Immature natural killer cell (primary cell): ENCODE data around the gene DNAH2. TPM values are rescaled to one million over a fixed set of nuclear protein-coding genes. Genes with fewer than 3 reads are reported as not detected.
A peak's percentile ranks its signal among the peaks of the same experiment; 100 is the strongest.

Experiments
- DNase-seq, 3 donors: peaks; one replicate each; pipeline ENCODE4 v3.0.0; 2022; ENCODE audit warnings: mixed read lengths in 1 of 3
- H3K27ac Mint-ChIP-seq, 6 donors: one replicate each; pipeline ENCODE4 v1.8.0; 2020; ENCODE audit warnings: mixed read lengths in 6 of 6, mild to moderate bottlenecking in 5 of 6, inconsistent platforms in 4 of 6, moderate library complexity in 3 of 6
- H3K27me3 Mint-ChIP-seq, 3 donors: one replicate each; pipeline ENCODE4 v1.8.0; 2020 to 2021; ENCODE audit warnings: low read depth in 3 of 3, mild to moderate bottlenecking in 3 of 3, mixed read lengths in 3 of 3, moderate library complexity in 3 of 3, inconsistent platforms in 1 of 3
- H3K36me3 Mint-ChIP-seq, 3 donors: one replicate each; pipeline ENCODE4 v1.8.0; 2020; ENCODE audit warnings: mixed read lengths in 3 of 3, inconsistent platforms in 2 of 3, mild to moderate bottlenecking in 2 of 3
- H3K4me1 Mint-ChIP-seq, 2 donors: one replicate each; pipeline ENCODE4 v1.8.0; 2020; ENCODE audit warnings: inconsistent platforms in 2 of 2, mild to moderate bottlenecking in 2 of 2, mixed read lengths in 2 of 2, moderate library complexity in 1 of 2
- H3K4me3 Mint-ChIP-seq, 5 donors: one replicate each; pipeline ENCODE4 v1.8.0; 2020; ENCODE audit warnings: mild to moderate bottlenecking in 5 of 5, mixed read lengths in 5 of 5, inconsistent platforms in 3 of 5, moderate library complexity in 3 of 5
- H3K9me3 Mint-ChIP-seq, 6 donors: one replicate each; pipeline ENCODE4 v1.8.0; 2020; ENCODE audit warnings: mild to moderate bottlenecking in 6 of 6, mixed read lengths in 6 of 6, inconsistent platforms in 4 of 6, moderate library complexity in 3 of 6
- polyA plus RNA-seq, 3 donors: library from polyadenylated mRNA; unstranded; fragments of 300-500 nt; fragmentation: Illumina TruSeq; gene quantifications; one replicate each; pipeline ENCODE4 v1.2.3, GENCODE V29; 2021

Gene DNAH2
- polyA plus RNA-seq, 3 donors from 2014 or later: 0.26 TPM; not detected in 2

DNA sequence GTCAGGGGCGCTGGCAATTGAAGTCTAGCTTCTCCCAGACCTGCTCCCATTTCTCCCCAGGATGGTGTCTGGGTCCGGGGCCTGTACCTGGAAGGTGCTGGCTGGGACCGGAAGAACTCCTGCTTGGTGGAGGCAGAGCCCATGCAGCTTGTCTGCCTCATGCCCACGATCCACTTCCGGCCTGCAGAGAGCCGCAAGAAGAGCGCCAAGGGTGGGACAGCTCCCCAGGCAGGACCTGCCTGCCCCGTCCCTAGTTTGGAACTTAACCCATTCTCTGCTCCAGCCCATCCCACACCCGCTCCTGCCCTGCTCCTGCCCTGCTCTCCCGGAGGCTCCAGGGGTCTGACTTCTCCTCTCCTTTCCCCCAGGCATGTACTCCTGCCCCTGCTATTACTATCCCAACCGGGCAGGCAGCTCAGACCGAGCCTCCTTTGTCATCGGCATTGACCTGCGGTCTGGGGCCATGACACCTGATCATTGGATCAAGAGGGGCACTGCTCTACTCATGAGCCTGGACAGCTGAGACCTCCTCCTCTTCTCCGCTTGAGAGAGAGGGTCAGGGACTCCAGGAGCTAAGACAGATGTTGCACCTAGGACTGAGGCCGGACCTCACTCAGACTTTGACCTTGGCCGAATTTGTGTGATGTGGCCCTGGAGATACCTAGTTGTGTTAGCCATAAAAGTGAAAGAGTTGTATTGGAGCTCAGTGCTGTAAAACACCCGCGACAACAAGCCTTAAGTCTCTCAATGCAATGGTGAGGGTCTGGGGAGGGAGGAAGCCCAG is 115.7 kb downstream of the DNAH2 start:
- Mint-ChIP-seq H3K27ac (peak overlapping the region; percentile 64 to 99 (median 90)), H3K36me3 (no peaks in the 10 kb centered on the region), H3K4me1 (peaks cover 28 to 30% of the 10 kb centered on the region in 2 donors)

DNA sequence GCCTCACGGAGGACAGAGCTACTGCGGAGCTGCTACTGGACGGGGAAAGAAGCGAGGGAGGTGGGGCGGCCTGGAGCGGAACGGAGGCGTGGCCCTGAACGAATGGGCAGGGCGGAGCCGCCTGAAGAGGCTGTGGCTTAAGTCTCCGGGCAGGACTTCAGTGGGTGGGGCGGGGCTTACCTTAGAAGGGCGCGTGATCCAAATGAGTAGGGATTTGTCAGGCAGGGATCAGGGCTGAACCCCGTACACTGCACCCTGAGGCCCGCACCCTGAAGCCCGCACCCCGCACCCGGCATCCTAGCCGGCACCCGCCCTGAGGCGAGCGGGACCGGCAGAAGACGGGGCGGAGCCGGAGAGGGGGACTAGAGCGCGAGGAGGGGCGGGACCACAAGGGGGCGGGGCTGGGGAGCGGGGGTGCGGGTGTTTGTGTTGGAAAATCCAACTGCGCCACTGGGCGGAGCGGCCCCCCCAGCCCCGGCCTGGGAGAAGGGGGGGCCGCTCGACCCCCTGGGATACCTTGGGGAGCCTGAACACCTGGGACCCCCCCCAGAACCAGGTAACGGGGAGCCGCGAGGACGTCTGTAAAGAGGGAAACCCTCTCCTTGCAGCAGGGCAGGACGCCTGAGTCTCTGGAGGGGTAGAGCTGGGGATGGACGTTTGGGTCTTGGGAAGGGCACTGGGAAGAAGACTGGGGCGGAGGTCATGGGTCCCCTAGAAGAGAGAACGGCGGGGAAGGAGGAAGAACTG is 116.4 kb downstream of the DNAH2 start, which contains the start of gene KDM6B:
Gene KDM6B, plus strand, starts transcription at position 423 of the 747 bp plus-strand sequence. CDS start 11,338 bp downstream, outside the sequence.
- peaks cover 13 to 35% (median 15%) of the 10 kb centered on the region in 3 donors for H3K27me3 Mint-ChIP-seq
- H3K4me1 Mint-ChIP-seq: peaks cover 35 to 37% of the 10 kb centered on the region in 2 donors
- H3K9me3 Mint-ChIP-seq: no peaks in the 10 kb centered on the region
- no peaks in the 10 kb centered on the region for H3K36me3 Mint-ChIP-seq
- H3K4me3 Mint-ChIP-seq: peak within 1 kb of the TSS; percentile 89 to 99 (median 96)
- peak within 1 kb of the TSS; percentile 89 to 99 (median 99) for H3K27ac Mint-ChIP-seq
- peak; percentile 87 to 90 (median 90) for DNase-seq

More for the DNA sequence above, 115.7 kb downstream of the DNAH2 start:
- Mint-ChIP-seq H3K9me3 (no peaks in the 10 kb centered on the region), H3K27me3 (peaks cover 13 to 35% (median 15%) of the 10 kb centered on the region in 3 donors), H3K4me3 (peak overlapping the region; percentile 87 to 97 (median 92))
- DNase-seq: no peak

DNA sequence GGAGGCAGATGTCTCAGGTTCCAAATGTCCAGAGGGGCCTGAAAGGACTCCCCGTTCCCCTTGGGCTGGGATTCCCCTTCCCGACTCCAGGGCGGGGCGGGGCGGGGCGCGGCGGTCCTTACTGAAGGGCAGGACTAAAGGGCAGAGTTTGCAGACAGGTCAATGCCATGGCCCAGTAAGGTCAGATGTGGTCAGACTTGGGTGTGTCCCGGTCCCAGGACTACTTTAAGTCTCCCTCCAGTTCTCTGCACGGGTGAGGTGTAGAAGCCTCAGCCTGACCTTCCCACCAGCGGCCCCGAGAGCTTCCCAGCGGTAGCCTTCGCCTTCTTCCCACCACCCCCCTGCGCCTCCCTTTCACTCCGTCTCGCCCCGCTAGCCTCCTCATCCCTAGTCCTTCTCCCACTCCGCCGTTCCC is 117.0 kb downstream of the DNAH2 start:
- Mint-ChIP-seq H3K9me3 (no peaks in the 10 kb centered on the region), H3K27me3 (peaks cover 13 to 35% (median 15%) of the 10 kb centered on the region in 3 donors), H3K4me1 (peaks cover 40 to 42% of the 10 kb centered on the region in 2 donors), H3K4me3 (peak overlapping the region; percentile 89 to 99 (median 96)), H3K27ac (peak overlapping the region; percentile 89 to 99 (median 99)), H3K36me3 (no peaks in the 10 kb centered on the region)
- DNase-seq: no peak

DNA sequence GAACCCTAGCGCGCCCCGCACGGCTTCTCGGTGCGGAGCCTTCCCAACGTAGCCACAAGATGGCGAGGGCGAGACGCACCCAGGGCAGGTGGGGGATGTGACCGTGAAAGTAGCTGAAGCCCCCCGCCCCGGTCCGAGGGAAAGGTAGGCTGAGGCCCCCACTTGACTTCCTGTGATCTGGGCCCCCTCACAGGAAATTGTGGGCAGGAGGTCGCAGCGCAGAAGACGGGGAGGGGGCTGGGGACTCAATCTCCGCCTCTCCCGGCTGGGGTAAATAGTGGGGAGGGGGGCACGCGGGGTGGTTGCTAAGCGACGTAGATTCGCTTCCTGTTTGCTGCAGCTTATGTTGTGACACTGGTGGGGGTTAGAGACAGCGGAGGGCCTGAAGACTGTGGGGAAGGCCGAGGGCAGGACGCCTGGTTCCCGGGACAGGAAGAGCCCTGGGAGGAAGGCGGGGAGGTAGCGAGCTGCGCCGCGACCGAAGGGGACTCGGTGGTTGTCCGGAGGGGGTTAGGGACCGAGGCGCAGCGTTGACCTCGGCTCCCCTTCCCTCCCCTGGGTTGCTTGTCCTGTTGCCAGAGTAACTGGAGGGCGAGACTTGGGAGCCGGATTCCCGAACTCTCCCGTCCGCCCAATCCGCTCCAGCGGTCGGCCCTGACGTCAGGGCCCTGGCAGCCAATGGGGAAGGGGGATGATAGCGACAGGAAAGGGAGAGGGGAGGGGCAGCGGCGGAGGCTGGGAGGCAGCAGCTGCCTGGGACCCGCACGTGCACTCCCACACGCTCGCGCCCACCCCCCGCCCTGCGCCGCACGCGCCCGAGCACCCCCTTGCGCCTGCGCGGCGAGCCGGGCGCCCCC is 117.6 kb downstream of the DNAH2 start:
- Mint-ChIP-seq H3K27ac (peak overlapping the region; percentile 89 to 99 (median 99)), H3K4me1 (peaks cover 43 to 45% of the 10 kb centered on the region in 2 donors)

DNA sequence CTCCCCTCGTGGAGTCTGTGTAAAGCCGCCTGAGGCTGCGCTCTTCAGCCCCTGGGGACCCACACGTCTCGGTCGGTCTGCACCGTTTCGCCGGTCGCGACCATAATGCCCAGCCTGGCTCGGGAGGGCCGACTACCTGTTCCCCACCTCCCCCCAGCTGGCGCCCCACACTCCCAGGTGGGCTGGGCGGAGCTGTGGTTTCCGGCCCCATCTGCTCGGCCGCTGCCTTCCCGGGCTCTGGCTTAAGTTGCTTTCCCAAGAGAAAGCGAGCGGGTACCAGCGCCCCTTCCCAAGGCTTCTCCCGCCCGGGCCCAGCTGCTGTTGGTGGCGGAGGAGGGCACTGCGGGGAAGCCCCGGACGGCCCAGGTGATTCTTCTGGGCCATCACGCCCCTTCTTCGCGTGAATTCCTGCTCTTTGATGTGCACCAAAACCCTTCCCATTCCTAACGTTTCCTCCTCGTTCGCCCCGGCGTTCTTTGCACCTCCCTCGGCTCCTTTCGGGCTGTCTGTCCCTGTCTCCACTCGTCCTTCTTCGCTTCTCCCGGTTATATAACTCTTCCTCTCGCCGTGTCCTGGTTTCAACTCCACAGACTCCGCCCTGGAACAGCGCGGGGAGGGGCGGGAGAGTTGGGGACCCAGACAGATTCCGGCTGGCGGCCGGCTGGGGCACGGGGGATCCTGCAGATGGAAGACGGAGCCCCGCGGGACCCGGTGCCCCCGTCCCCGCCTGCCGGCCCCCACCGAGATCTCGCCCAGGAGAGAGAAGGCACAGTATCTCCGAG is 118.5 kb downstream of the DNAH2 start:
- DNase-seq: no peak
- no peaks in the 10 kb centered on the region for H3K36me3 Mint-ChIP-seq
- peak overlapping the region; percentile 83 to 99 (median 90) for H3K4me3 Mint-ChIP-seq
- peaks cover 51% of the 10 kb centered on the region in 2 donors for H3K4me1 Mint-ChIP-seq
- H3K27me3 Mint-ChIP-seq: peaks cover 12 to 41% (median 15%) of the 10 kb centered on the region in 3 donors
- H3K27ac Mint-ChIP-seq: peak overlapping the region; percentile 48 to 99 (median 94)
- H3K9me3 Mint-ChIP-seq: no peaks in the 10 kb centered on the region

More for the DNA sequence above, 117.6 kb downstream of the DNAH2 start:
- Mint-ChIP-seq H3K27me3 (peaks cover 13 to 35% (median 15%) of the 10 kb centered on the region in 3 donors), H3K4me3 (peak overlapping the region; percentile 89 to 99 (median 96)), H3K9me3 (no peaks in the 10 kb centered on the region), H3K36me3 (no peaks in the 10 kb centered on the region)
- peak; percentile 83 to 86 (median 85) for DNase-seq

DNA sequence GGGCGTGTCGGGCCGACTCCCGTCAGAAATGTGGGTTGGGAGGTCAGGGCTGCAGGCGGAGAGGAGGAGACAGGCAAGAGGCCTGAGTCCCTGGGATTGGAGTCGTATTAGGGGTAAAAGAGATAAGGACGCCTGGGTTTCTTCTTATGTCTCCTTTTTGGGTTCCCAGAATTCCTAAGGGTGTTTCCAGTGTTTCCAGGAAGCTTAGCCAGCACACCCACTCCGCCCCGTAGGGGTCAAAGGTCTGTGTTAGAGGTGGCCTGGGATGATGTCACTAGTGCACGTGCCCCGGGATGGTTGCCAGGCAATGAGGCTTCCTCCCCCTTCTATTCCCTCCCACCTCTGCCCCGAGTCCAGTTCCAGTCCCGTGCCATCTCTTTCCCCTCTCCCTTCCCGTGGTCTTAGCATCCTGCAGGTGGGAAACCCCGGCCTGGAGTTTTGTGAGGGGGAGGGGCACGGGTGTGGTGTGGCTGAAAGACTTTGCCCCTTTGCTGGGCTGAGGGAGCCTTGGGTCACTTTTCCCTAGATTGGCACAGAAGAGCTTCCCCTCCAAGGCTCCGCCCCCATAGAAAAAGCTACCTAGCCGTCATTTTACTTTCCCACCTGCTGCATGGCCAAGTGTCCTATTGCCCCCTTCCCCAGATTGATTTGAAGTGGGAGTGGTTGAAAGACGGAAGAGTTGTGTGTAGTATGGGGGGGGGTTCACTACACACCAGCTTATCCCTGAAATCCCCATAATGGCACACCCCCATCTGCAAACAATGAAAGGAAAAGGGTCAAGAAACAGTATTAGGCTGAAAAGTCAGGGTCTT is 119.3 kb downstream of the DNAH2 start:
- Mint-ChIP-seq H3K4me3 (peak overlapping the region; percentile 64 to 92 (median 85)), H3K36me3 (no peaks in the 10 kb centered on the region), H3K27me3 (peaks cover 17 to 49% (median 21%) of the 10 kb centered on the region in 3 donors), H3K4me1 (peaks cover 56 to 58% of the 10 kb centered on the region in 2 donors), H3K9me3 (no peaks in the 10 kb centered on the region), H3K27ac (peak overlapping the region in 5 of 6 donors; percentile 57 to 99 (median 91))
- DNase-seq: no peak

DNA sequence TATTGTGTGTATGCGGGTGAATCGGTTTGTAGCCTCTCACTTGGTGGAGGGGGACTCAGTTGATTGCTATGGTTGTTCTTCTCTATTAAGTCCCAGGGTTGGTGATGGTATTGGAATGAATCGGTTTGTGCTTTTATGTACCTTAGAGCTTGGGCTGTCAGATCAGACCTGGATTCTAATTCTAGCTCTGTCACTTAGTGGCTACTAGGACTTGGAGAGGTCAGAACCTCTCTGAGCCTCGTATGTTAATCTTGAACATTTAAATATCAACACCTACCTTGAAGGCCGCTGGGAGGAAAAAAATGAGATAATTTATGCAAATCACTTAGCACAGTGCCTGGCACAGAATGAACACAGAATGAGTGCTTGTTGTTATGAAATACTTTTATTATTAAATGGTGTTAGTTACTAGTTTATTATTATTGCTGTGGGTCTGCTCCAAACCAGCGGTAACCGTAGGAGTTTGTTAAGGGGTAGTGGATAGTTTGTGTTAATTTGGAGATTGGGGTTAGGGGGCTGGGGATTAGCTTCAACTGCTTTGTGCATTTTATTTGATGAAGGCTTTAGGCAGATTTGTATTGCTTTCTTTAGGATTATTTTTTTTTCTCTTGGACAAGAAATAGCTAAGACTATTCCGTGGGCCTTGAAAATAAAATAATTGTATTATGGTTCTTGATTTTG is 120.0 kb downstream of the DNAH2 start:
- H3K4me3 Mint-ChIP-seq: peak overlapping the region; percentile 26 to 69 (median 30)
- H3K9me3 Mint-ChIP-seq: no peaks in the 10 kb centered on the region
- peaks cover 60 to 65% of the 10 kb centered on the region in 2 donors for H3K4me1 Mint-ChIP-seq
- H3K27me3 Mint-ChIP-seq: peaks cover 24 to 57% (median 28%) of the 10 kb centered on the region in 3 donors
- H3K36me3 Mint-ChIP-seq: no peaks in the 10 kb centered on the region
- peak overlapping the region in 5 of 6 donors; percentile 43 to 99 (median 91) for H3K27ac Mint-ChIP-seq
- no peak for DNase-seq

DNA sequence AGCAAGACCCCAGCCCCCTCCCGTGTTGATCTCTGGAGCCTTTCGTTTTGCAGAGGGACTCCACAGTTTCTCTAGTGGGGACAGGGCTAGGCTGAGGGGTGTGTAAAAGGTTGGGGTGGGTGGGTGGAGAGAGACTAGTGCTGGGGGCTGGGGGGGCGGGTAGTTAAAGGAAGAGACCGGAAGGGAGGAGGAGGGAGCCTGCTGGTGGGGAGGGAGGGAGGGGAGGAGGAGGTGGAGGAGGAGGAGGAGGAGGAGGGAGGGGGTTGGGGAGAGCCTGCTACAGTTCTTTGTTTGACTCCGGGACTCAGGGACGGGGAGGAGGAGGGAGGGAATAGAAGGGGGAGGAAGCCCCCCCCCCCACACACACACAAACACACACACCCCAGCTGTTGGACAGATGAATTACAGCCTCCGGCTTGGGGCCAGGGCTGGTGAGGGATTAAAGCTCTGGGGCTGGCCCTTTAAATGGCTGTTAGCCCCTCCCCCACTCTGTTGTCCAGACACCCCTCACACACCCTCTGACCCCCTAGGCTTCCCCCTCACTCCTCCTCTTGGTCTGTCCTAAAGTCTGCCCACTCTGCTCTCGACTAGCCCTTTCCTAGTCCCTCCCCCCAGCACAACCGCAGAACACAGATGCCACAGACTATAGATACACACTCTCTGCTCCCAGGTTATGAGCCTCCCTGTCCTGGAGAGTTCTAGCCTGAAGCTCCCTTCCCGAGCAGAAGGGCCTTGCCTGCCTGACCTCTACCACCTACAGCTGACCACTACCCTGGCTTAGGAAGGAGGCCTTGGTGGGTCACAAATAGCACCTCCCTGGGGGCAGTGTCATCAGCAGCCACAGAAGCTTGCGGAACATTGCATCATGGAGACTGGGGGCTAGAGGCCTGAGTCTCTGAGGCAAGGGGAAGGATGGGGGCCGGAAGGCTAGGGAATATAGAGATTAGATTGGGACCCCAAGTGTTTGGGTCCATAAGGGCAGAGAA is 120.8 kb downstream of the DNAH2 start:
- DNase-seq: no peak
- H3K4me1 Mint-ChIP-seq: peaks cover 65 to 67% of the 10 kb centered on the region in 2 donors

DNA sequence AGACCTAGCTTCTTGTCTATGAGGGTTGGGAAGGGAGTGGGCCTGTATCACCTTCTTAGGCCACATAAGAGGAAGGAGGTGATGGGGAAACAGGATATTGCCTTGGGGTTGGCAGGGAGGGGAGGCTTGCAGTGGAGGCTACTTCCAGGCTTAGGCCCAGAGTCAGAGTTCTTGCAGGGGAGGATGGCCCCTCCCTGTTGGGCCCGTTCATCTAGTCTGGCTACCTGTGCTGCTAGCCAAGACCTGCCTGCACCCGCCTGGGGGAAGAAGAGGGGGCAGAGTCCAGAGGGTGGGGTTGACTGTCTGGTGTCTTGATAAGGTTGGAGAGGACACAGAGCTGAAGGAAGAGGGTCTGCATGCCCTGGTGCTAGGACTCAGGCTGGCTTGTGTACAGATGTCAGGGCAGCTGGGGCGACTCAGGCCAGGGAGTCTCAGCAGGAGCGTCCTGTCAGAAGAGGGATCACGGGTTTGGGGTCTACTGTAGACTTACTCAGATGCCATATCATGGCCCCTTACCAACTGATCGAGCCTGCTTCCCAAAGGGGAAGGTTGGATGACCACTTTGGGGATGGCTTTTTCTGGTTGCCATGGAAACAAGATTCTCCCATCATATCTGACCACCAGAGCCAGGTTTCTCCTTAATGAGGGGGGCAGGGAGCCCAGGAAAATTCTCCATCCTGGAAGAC is 121.8 kb downstream of the DNAH2 start:
- DNase-seq: no peak
- Mint-ChIP-seq H3K4me1 (peaks cover 66 to 72% of the 10 kb centered on the region in 2 donors), H3K4me3 (no peak overlapping the region), H3K36me3 (no peaks in the 10 kb centered on the region), H3K27me3 (peaks cover 40 to 71% (median 43%) of the 10 kb centered on the region in 3 donors), H3K27ac (peak overlapping the region; percentile 0 to 100 (median 80)), H3K9me3 (no peaks in the 10 kb centered on the region)

More for the DNA sequence above, 120.8 kb downstream of the DNAH2 start:
- H3K4me3 Mint-ChIP-seq: peak overlapping the region in 2 of 5 donors; percentile 14 to 30
- H3K27me3 Mint-ChIP-seq: peaks cover 33 to 65% (median 36%) of the 10 kb centered on the region in 3 donors
- no peaks in the 10 kb centered on the region for H3K9me3 Mint-ChIP-seq
- H3K36me3 Mint-ChIP-seq: no peaks in the 10 kb centered on the region
- peak overlapping the region; percentile 6 to 100 (median 86) for H3K27ac Mint-ChIP-seq

DNA sequence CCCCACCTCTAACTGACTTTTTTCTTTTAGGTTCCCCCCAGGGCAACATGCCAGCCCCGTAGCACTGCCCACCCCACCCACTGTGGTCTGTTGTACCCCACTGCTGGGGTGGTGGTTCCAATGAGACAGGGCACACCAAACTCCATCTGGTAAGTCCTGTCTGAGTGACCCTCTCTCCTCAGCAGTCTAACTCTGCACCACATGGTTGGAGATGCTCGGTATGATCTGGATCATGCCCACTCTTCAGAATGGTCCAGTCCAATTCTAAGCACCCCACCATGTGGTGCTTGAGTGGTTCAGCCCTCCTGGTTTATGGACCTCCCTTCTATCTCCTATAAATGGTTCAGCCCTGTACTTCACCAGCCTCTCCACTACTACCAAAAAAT is 122.3 kb downstream of the DNAH2 start:
- Mint-ChIP-seq H3K27ac (peak overlapping the region in 5 of 6 donors; percentile 97 to 100 (median 98)), H3K36me3 (no peaks in the 10 kb centered on the region), H3K27me3 (peaks cover 43 to 71% (median 46%) of the 10 kb centered on the region in 3 donors), H3K4me1 (peaks cover 65 to 72% of the 10 kb centered on the region in 2 donors), H3K9me3 (no peaks in the 10 kb centered on the region), H3K4me3 (peak overlapping the region in 1 of 5 donors; percentile 15)
- DNase-seq: no peak
